Sigmoid colon (tissue), 4 donors: Measurements from ENCODE around the gene ZBTB7C.

ENCODE experiments used
- EP300 ChIP-seq, 4 donors: sonication (generic); formaldehyde crosslinking; IDR thresholded peaks; one replicate each; pipeline ENCODE4 v1.6.1; 2017; ENCODE audit warnings: antibody characterized with exemption in 4 of 4
- POLR2A ChIP-seq, 2 donors: fragments of 450-650 bp; IDR thresholded peaks; one replicate each; pipeline ENCODE4 v1.6.1; 2016; ENCODE audit warnings: antibody characterized with exemption in 2 of 2, mild to moderate bottlenecking in 2 of 2, moderate library complexity in 2 of 2
- POLR2AphosphoS5 ChIP-seq, 4 donors: sonication (generic); formaldehyde crosslinking; IDR thresholded peaks; one replicate each; pipeline ENCODE4 v1.6.1; 2017; ENCODE audit warnings: antibody characterized with exemption in 4 of 4
- TF ChIP-seq, protein P1 (sequence below), 4 experiments: fragments of 450-650 bp in 3 of 4; fragments of 200-600 bp in 1 of 4; IDR thresholded peaks; one replicate each; pipeline ENCODE4 v1.5.1; 2016 to 2019; ENCODE audit warnings: antibody characterized with exemption in 4 of 4, mild to moderate bottlenecking in 3 of 4, moderate library complexity in 2 of 4

- TF ChIP-seq, protein P1, sequence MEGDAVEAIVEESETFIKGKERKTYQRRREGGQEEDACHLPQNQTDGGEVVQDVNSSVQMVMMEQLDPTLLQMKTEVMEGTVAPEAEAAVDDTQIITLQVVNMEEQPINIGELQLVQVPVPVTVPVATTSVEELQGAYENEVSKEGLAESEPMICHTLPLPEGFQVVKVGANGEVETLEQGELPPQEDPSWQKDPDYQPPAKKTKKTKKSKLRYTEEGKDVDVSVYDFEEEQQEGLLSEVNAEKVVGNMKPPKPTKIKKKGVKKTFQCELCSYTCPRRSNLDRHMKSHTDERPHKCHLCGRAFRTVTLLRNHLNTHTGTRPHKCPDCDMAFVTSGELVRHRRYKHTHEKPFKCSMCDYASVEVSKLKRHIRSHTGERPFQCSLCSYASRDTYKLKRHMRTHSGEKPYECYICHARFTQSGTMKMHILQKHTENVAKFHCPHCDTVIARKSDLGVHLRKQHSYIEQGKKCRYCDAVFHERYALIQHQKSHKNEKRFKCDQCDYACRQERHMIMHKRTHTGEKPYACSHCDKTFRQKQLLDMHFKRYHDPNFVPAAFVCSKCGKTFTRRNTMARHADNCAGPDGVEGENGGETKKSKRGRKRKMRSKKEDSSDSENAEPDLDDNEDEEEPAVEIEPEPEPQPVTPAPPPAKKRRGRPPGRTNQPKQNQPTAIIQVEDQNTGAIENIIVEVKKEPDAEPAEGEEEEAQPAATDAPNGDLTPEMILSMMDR (IDR thresholded peaks at IDR 0.05) = no peak
- TF ChIP-seq EP300 (IDR thresholded peaks at IDR 0.05) (no peak), POLR2A (IDR thresholded peaks at IDR 0.05) (no peak), POLR2AphosphoS5 (IDR thresholded peaks at IDR 0.05) (no peak)
Observed at GRCh38 chr18:48137374-48138081, 271.7 kb downstream of the ZBTB7C start.
